Epithelial cell of proximal tubule (primary cell): Measurements from ENCODE around the gene CHAMP1. TPM values are rescaled to one million over a fixed set of nuclear protein-coding genes. Genes with fewer than 3 reads are reported as not detected.

ENCODE experiments used
- DNase-seq: peaks from one replicate; pipeline ENCODE4 v3.0.0-alpha.2; 2011; ENCODE audit warnings: low read depth
- H3K4me3 ChIP-seq: 2 replicates; pipeline ENCODE4 v1.5.1; 2011; ENCODE audit warnings: low read depth, mild to moderate bottlenecking, low read length
- total RNA-seq: library from RNA; depleted of rRNA; stranded (reverse); fragments of >200 nt; gene quantifications from 2 replicates; pipeline ENCODE4 v1.2.3, GENCODE V29; 2015
- TF ChIP-seq, protein P1 (sequence below): conservative IDR thresholded peaks from 2 replicates; pipeline ENCODE4 v1.5.1; 2012; ENCODE audit warnings: low read depth, mild to moderate bottlenecking, low read length

The CHAMP1 gene
- total RNA-seq, 1 donor from 2014 or later: 13.7 TPM

GRCh38 chr13:114285166-114285808 is 29.0 kb upstream of the CHAMP1 start:
- peak; percentile 60 for DNase-seq
- TF ChIP-seq, protein P1, sequence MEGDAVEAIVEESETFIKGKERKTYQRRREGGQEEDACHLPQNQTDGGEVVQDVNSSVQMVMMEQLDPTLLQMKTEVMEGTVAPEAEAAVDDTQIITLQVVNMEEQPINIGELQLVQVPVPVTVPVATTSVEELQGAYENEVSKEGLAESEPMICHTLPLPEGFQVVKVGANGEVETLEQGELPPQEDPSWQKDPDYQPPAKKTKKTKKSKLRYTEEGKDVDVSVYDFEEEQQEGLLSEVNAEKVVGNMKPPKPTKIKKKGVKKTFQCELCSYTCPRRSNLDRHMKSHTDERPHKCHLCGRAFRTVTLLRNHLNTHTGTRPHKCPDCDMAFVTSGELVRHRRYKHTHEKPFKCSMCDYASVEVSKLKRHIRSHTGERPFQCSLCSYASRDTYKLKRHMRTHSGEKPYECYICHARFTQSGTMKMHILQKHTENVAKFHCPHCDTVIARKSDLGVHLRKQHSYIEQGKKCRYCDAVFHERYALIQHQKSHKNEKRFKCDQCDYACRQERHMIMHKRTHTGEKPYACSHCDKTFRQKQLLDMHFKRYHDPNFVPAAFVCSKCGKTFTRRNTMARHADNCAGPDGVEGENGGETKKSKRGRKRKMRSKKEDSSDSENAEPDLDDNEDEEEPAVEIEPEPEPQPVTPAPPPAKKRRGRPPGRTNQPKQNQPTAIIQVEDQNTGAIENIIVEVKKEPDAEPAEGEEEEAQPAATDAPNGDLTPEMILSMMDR: no peak
- H3K4me3 ChIP-seq: no peak overlapping the region

DNA sequence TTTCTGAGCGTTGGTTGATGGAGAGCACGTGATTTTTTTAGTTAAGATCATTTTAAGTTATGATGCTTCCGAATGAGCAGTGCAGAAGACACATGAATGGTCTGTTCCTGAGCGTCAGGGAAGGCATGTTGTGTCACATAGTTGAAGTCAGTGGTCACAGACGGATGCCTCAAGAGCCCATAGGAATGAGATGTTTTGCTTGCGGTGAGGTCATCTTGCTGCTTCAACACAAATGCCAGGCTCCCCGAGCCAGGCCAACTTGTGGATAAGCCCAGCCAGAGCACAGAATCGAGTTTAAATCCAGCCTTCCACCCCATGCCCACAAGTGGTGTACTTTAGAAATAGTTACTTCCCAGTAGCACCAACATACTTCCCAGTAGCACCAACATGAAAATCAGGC is 27.5 kb upstream of the CHAMP1 start:
- no peak for DNase-seq

DNA sequence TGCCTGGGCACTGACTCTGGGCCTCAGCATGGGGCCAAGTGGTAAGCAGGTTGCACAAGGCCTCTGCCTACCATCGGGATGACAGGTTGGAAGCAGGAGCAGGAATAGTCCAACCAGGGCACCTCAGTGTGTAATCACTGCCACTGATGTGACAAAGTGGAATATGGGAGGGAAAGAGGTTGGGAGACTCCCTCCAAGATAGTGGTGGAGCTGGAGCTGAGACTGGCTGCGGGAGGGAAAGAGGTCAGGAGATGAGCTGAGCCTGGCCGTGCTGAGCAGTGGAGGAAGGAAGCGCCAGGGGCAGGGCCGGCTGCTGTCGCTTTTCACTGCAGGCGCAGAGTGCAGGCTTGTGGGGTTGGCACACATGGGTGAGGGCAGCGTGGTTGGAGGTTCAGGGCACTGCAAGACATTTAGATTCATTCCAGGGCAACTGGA is 26.1 kb upstream of the CHAMP1 start:
- no peak overlapping the region for H3K4me3 ChIP-seq
- no peak for DNase-seq
- TF ChIP-seq, protein P1: no peak

More for the DNA sequence above, 27.5 kb upstream of the CHAMP1 start:
- no peak overlapping the region for H3K4me3 ChIP-seq
- TF ChIP-seq, protein P1: no peak

- TF ChIP-seq, protein P1: no peak
- H3K4me3 ChIP-seq: no peak overlapping the region
- DNase-seq: no peak
Measured at GRCh38 chr13:114296448-114296847, 17.9 kb upstream of the CHAMP1 start.

DNA sequence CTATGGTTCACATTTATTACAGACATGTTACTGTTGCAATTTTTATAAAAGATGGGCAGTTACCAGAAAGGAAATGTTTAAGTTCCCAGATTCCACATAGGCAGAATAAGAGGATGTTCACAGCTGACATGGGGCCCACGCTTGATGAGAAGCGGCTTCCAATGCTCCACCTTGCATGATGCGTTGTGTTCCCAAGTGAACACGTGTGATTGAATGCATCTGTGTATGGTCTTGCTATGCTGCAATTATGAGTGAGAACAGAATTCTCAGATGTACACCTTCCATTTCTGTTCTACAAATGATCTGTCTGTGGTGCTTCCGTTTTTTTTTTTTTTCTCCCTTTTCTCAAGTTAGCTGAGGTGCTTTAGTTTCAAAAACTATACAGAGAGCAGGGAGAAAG is 17.4 kb upstream of the CHAMP1 start:
- TF ChIP-seq, protein P1: no peak
- no peak overlapping the region for H3K4me3 ChIP-seq
- DNase-seq: no peak

GRCh38 chr13:114298866-114299265 is 15.4 kb upstream of the CHAMP1 start:
- no peak overlapping the region for H3K4me3 ChIP-seq
- no peak for DNase-seq
- TF ChIP-seq, protein P1: no peak
